Ovary (tissue), 9 donors: ENCODE results near the gene BCOR. TPM values are rescaled to one million over a fixed set of nuclear protein-coding genes. Genes with fewer than 3 reads are reported as not detected.

ENCODE experiments used
- DNase-seq, 5 donors: peaks; one replicate each; pipeline ENCODE4 v3.0.0-alpha.2; 2019 to 2020
- H3K27ac ChIP-seq, 2 donors: fragments of 200-600 bp; one replicate each; pipeline versions ENCODE4 v1.5.1 to v1.8.0; 2019 to 2022
- H3K27me3 ChIP-seq: fragments of 200-600 bp; one replicate; pipeline ENCODE4 v1.8.0; 2022
- H3K36me3 ChIP-seq: fragments of 200-600 bp; sonication (generic); one replicate; pipeline ENCODE4 v1.5.1; 2019
- H3K4me1 ChIP-seq: one replicate; pipeline ENCODE4 v1.8.1; 2013; ENCODE audit warnings: mild to moderate bottlenecking, moderate library complexity; ENCODE audit not compliant: insufficient read depth
- H3K4me3 ChIP-seq: fragments of 200-600 bp; sonication (generic); one replicate; pipeline ENCODE4 v1.5.1; 2017
- H3K9me3 ChIP-seq, 2 donors: fragments of 200-600 bp in 1 of 2; sonication (generic) in 1 of 2; one replicate each; pipeline versions ENCODE4 v1.5.1 to v1.8.1; 2013 to 2019; ENCODE audit warnings: mild to moderate bottlenecking in 1 of 2, moderate library complexity in 1 of 2
- CTCF ChIP-seq, 3 donors: fragments of 450-650 bp in 2 of 3; fragments of 200-600 bp in 1 of 3; IDR thresholded peaks; one replicate each; pipeline versions ENCODE4 v1.5.1 to v1.8.0; 2016 to 2022; ENCODE audit warnings: antibody characterized with exemption in 3 of 3, mild to moderate bottlenecking in 1 of 3
- EP300 ChIP-seq: sonication (generic); formaldehyde crosslinking; IDR thresholded peaks from one replicate; pipeline ENCODE4 v1.6.1; 2017; ENCODE audit warnings: antibody characterized with exemption
- POLR2A ChIP-seq: fragments of 450-650 bp; IDR thresholded peaks from one replicate; pipeline ENCODE4 v1.6.1; 2017; ENCODE audit warnings: antibody characterized with exemption, mild to moderate bottlenecking, moderate library complexity
- WGBS, 3 donors: extraction: QIAGEN DNeasy Blood & Tissue Kit in 1 of 3; methylation state at CpG; one replicate each; pipeline versions ENCODE4 v1.1.5 to v1.1.7; 2013 to 2017; 5-methylcytosine and 5-hydroxymethylcytosine counted together
- intact Hi-C, 4 donors: fragments of 100-400 bp; cut with DNase I; formaldehyde crosslinking; loops; one replicate each; pipeline versions ENCODE4 v1.11.0 to v1.15.1; 2022 to 2023
- polyA plus RNA-seq, 2 donors: library from polyadenylated mRNA; stranded (reverse); fragments of 200-250 nt in 1 of 2; fragments of 350-450 nt in 1 of 2; fragmentation: Illumina TruSeq in 1 of 2; extraction: RNeasy Lipid Tissue Mini Kit (QIAGEN cat#74804) in 1 of 2; gene quantifications; one replicate each; pipeline ENCODE4 v1.2.3, GENCODE V29; 2013 to 2014
- total RNA-seq, 7 donors: library from RNA; depleted of rRNA in 2 of 7; stranded (reverse); fragments of >200 nt in 2 of 7; fragmentation: NEBNext Ultra II Directional in 3 of 7; extraction: Animal tissue kit (Norgen Biotek cat#: 25700) in 3 of 7; gene quantifications; one replicate each; pipeline versions ENCODE4 v1.1.0 to v1.2.4, GENCODE V29; 2016 to 2023
- donor health status: DM: no; HTN: no; CAD: no; lungs with moderate emphysema.
- donor health status: DM: no; HTN: no; CAD: no.
- donor health status: Bipolar disorder and iron deficiency.
- donor health status: DM: yes; HTN: yes; CAD: no.
- donor health status: DM: no; HTN: no; CAD: no.
- donor health status: DM: yes; HTN: yes; CAD: no.

BCOR gene
- total and polyA plus RNA-seq, 9 donors = 17.7 to 57.2 (median 42.3) TPM

GRCh38 chrX:40050532-40050931 lies 47.2 kb downstream of the BCOR start:
- Histone ChIP-seq H3K4me3 (no peak overlapping the region), H3K4me1 (no peaks in the 10 kb centered on the region), H3K36me3 (no peaks in the 10 kb centered on the region), H3K27me3 (no peaks in the 10 kb centered on the region), H3K9me3 (peaks cover 0 to 8% of the 10 kb centered on the region in 2 donors), H3K27ac (no peak overlapping the region)
- WGBS, 3 donors = 96 to 100% (median 98%) methylated on average over 1 of the region's 1 CpG
- intact Hi-C loops = no loop called here
- TF ChIP-seq EP300 (no peak), CTCF (IDR thresholded peaks at IDR 0.05) (no peak), POLR2A (no peak)
- DNase-seq = no peak

- Histone ChIP-seq H3K4me1 (no peaks in the 10 kb centered on the region), H3K4me3 (no peak overlapping the region), H3K27ac (no peak overlapping the region), H3K36me3 (no peaks in the 10 kb centered on the region), H3K9me3 (peaks cover 0 to 8% of the 10 kb centered on the region in 2 donors), H3K27me3 (no peaks in the 10 kb centered on the region)
- WGBS, 3 donors = 80 to 90% (median 87%) methylated on average over 7 of the region's 7 CpGs
- TF ChIP-seq EP300 = no peak
- no peak for TF ChIP-seq POLR2A
- no peak for TF ChIP-seq CTCF (IDR thresholded peaks at IDR 0.05)
- DNase-seq = no peak
- intact Hi-C loops = no loop called here
Measured at GRCh38 chrX:40049084-40049641, 48.6 kb downstream of the BCOR start.

- intact Hi-C loops = no loop called here
- no peaks in the 10 kb centered on the region for H3K36me3 ChIP-seq
- H3K27ac ChIP-seq = no peak overlapping the region
- H3K4me1 ChIP-seq = no peaks in the 10 kb centered on the region
- no peaks in the 10 kb centered on the region for H3K27me3 ChIP-seq
- no peak for DNase-seq
- no peak overlapping the region for H3K4me3 ChIP-seq
- H3K9me3 ChIP-seq = peaks cover 0 to 8% of the 10 kb centered on the region in 2 donors
- TF ChIP-seq POLR2A (no peak), CTCF (IDR thresholded peaks at IDR 0.05) (no peak)
Measured at GRCh38 chrX:40047485-40047884, 50.3 kb downstream of the BCOR start.

- DNase-seq = no peak
- Histone ChIP-seq H3K4me1 (no peaks in the 10 kb centered on the region), H3K27me3 (no peaks in the 10 kb centered on the region), H3K27ac (no peak overlapping the region), H3K9me3 (no peaks in the 10 kb centered on the region), H3K4me3 (no peak overlapping the region), H3K36me3 (no peaks in the 10 kb centered on the region)
- TF ChIP-seq EP300 = no peak
- no peak for TF ChIP-seq POLR2A
- no peak for TF ChIP-seq CTCF (IDR thresholded peaks at IDR 0.05)
- intact Hi-C loops = no loop called here
- 76 to 80% (median 79%) methylated on average over 3 of the region's 3 CpGs for WGBS, 3 donors
Measured at GRCh38 chrX:40043895-40044294, 53.9 kb downstream of the BCOR start.
